H1 (cell line): ENCODE measurements around the gene CASK. TPM values are rescaled to one million over a fixed set of nuclear protein-coding genes. Genes with fewer than 3 reads are reported as not detected.

Experiments
- CTCF ChIA-PET: fragments of 300-600 bp; sonication (Branson Sonifier 250); formaldehyde crosslinking; loops from one replicate; lab custom pipeline; 2021; ENCODE audit not compliant: partially characterized antibody; lab: Charles Lee
- POLR2A ChIA-PET: fragments of 300-600 bp; sonication (Branson Sonifier 250); formaldehyde crosslinking; loops from one replicate; lab custom pipeline; 2021; ENCODE audit warnings: inconsistent platforms; ENCODE audit not compliant: partially characterized antibody; lab: Charles Lee
- DNase-seq, 2 experiments: peaks; one replicate each; pipeline versions ENCODE4 v3.0.0 to v3.0.0-alpha.2; 2010 to 2022; ENCODE audit warnings: low spot score in 2 of 2, low read depth in 1 of 2, mixed read lengths in 1 of 2
- FAIRE-seq: peaks from 2 replicates; lab custom pipeline; 2011; peaks lifted over from hg19 to GRCh38; lab: Jason Lieb, UNC
- H2AFZ ChIP-seq: 2 replicates; pipeline ENCODE4 v1.8.1; 2012; ENCODE audit warnings: low read length, inconsistent platforms
- H2AK5ac ChIP-seq: 2 replicates; pipeline ENCODE4 v1.6.1; 2013; ENCODE audit warnings: low read depth, low read length
- H2BK120ac ChIP-seq: replicated peaks from 2 replicates; pipeline ENCODE3; 2013; ENCODE audit warnings: low read depth, low read length, inconsistent platforms
- H2BK12ac ChIP-seq: 2 replicates; pipeline ENCODE4 v1.6.1; 2013; ENCODE audit warnings: low read depth, low read length
- H2BK15ac ChIP-seq: 2 replicates; pipeline ENCODE4 v1.6.1; 2013; ENCODE audit warnings: low read length
- H2BK20ac ChIP-seq: 2 replicates; pipeline ENCODE4 v1.6.1; 2013; ENCODE audit warnings: low read length
- H2BK5ac ChIP-seq: 2 replicates; pipeline ENCODE4 v1.6.1; 2013; ENCODE audit warnings: low read depth, low read length
- H3K14ac ChIP-seq: 2 replicates; pipeline ENCODE4 v1.6.1; 2013; ENCODE audit warnings: inconsistent platforms; ENCODE audit not compliant: insufficient read length
- H3K18ac ChIP-seq: 2 replicates; pipeline ENCODE4 v1.6.1; 2013; ENCODE audit warnings: low read length; ENCODE audit errors: extremely low read depth
- H3K23ac ChIP-seq: 2 replicates; pipeline ENCODE4 v1.6.1; 2013; ENCODE audit warnings: inconsistent platforms; ENCODE audit not compliant: insufficient read length
- H3K23me2 ChIP-seq: 2 replicates; pipeline ENCODE4 v1.6.1; 2013; ENCODE audit warnings: low read depth, low read length
- H3K27ac ChIP-seq: 2 replicates; pipeline ENCODE4 v1.6.1; 2011; ENCODE audit warnings: low read depth, low read length, inconsistent platforms
- H3K27me3 ChIP-seq, 4 experiments: replicated peaks in 1 of 4; 1 replicate in 1 of 4; 2 replicates in 3 of 4; pipeline versions ENCODE4 v1.6.1 to v1.8.1; 2011 to 2013; ENCODE audit warnings: low read length in 3 of 4, mild to moderate bottlenecking in 3 of 4, inconsistent platforms in 2 of 4, mixed read lengths in 2 of 4, moderate library complexity in 1 of 4; ENCODE audit not compliant: control insufficient read depth in 3 of 4, insufficient read depth in 3 of 4; ENCODE audit errors: extremely low read depth in 1 of 4
- H3K36me3 ChIP-seq, 4 experiments: 2 replicates each; pipeline versions ENCODE4 v1.6.1 to v1.8.1; 2011 to 2013; ENCODE audit warnings: mild to moderate bottlenecking in 4 of 4, low read length in 3 of 4, moderate library complexity in 2 of 4, control low read depth in 1 of 4, inconsistent platforms in 1 of 4; ENCODE audit not compliant: insufficient read depth in 4 of 4, control insufficient read depth in 2 of 4
- H3K4ac ChIP-seq: replicated peaks from 2 replicates; pipeline ENCODE3; 2013; ENCODE audit warnings: low read length, low read depth, mixed read lengths, inconsistent platforms; ENCODE audit not compliant: insufficient read length
- H3K4me1 ChIP-seq, 4 experiments: replicated peaks in 1 of 4; 1 replicate in 1 of 4; 2 replicates in 3 of 4; pipeline versions ENCODE4 v1.6.1 to v1.8.1; 2011 to 2013; ENCODE audit warnings: low read length in 3 of 4, inconsistent platforms in 2 of 4, mixed read lengths in 1 of 4; ENCODE audit not compliant: insufficient read depth in 4 of 4, control insufficient read depth in 3 of 4
- H3K4me2 ChIP-seq, 2 experiments: 2 replicates each; pipeline versions ENCODE4 v1.6.1 to v1.8.1; 2011 to 2013; ENCODE audit warnings: low read depth in 2 of 2, low read length in 2 of 2, control low read depth in 1 of 2, inconsistent platforms in 1 of 2, mild to moderate bottlenecking in 1 of 2; ENCODE audit not compliant: insufficient read depth in 1 of 2
- H3K4me3 ChIP-seq, 4 experiments: fragments of 200-600, 300-600 bp in 1 of 4; sonication (generic), shearing (Covaris generic), sonication (Bioruptor Twin) in 1 of 4; 2 replicates each; pipeline versions ENCODE4 v1.5.1 to v1.8.1; 2011 to 2016; ENCODE audit warnings: low read length in 4 of 4, low read depth in 3 of 4, control low read depth in 2 of 4, inconsistent platforms in 2 of 4, mild to moderate bottlenecking in 2 of 4, mixed read lengths in 1 of 4, moderate library complexity in 1 of 4; ENCODE audit not compliant: insufficient read depth in 2 of 4; ENCODE audit errors: extremely low read depth in 1 of 4
- H3K56ac ChIP-seq: replicated peaks from 2 replicates; pipeline ENCODE3; 2013; ENCODE audit warnings: low read depth, mild to moderate bottlenecking, mixed read lengths, low read length, inconsistent platforms; ENCODE audit not compliant: insufficient read length
- H3K79me1 ChIP-seq: 2 replicates; pipeline ENCODE4 v1.6.1; 2013; ENCODE audit warnings: low read depth, low read length, control low read depth
- H3K79me2 ChIP-seq, 2 experiments: 2 replicates each; pipeline versions ENCODE4 v1.6.1 to v1.8.1; 2012 to 2013; ENCODE audit warnings: low read length in 2 of 2, mild to moderate bottlenecking in 2 of 2, inconsistent platforms in 1 of 2; ENCODE audit not compliant: insufficient read depth in 2 of 2, control insufficient read depth in 1 of 2
- H3K9ac ChIP-seq, 4 experiments: replicated peaks in 1 of 4; 1 replicate in 1 of 4; 2 replicates in 3 of 4; pipeline versions ENCODE4 v1.6.1 to v1.8.1; 2011 to 2013; ENCODE audit warnings: low read depth in 3 of 4, low read length in 3 of 4, control low read depth in 2 of 4, mild to moderate bottlenecking in 2 of 4, moderate library complexity in 2 of 4, inconsistent platforms in 1 of 4; ENCODE audit errors: extremely low read depth in 1 of 4
- H3K9me3 ChIP-seq, 2 experiments: 2 replicates each; pipeline versions ENCODE4 v1.6.1 to v1.8.1; 2012 to 2013; ENCODE audit warnings: mild to moderate bottlenecking in 2 of 2, moderate library complexity in 2 of 2, control low read depth in 1 of 2, inconsistent platforms in 1 of 2, low read depth in 1 of 2, low read length in 1 of 2, mixed read lengths in 1 of 2; ENCODE audit not compliant: insufficient read depth in 2 of 2
- H4K20me1 ChIP-seq, 2 experiments: replicated peaks in 1 of 2; 2 replicates each; pipeline versions ENCODE3 to v1.8.1; 2011 to 2013; ENCODE audit warnings: inconsistent platforms in 2 of 2, low read length in 2 of 2, mild to moderate bottlenecking in 1 of 2; ENCODE audit not compliant: insufficient read depth in 2 of 2, control insufficient read depth in 1 of 2
- H4K5ac ChIP-seq: 2 replicates; pipeline ENCODE4 v1.6.1; 2013; ENCODE audit warnings: low read length, low read depth, mixed read lengths, inconsistent platforms; ENCODE audit not compliant: insufficient read length
- H4K8ac ChIP-seq: 2 replicates; pipeline ENCODE4 v1.8.0; 2013; ENCODE audit warnings: mild to moderate bottlenecking, moderate library complexity, low read length, inconsistent platforms; ENCODE audit not compliant: insufficient read depth; ENCODE audit errors: extremely low read depth
- H4K91ac ChIP-seq: replicated peaks from 2 replicates; pipeline ENCODE3; 2013; ENCODE audit warnings: low read length, mixed read lengths, inconsistent platforms; ENCODE audit not compliant: insufficient read length
- CTBP2 ChIP-seq: IDR thresholded peaks from 2 replicates; pipeline ENCODE4 v1.7.0; 2011; ENCODE audit warnings: borderline replicate concordance, mild to moderate bottlenecking, moderate library complexity, mixed read lengths, low read length; ENCODE audit not compliant: insufficient read depth, insufficient read length
- HDAC6 ChIP-seq: IDR thresholded peaks from one replicate; pipeline ENCODE4 v1.7.1; 2012; ENCODE audit warnings: low read depth, mild to moderate bottlenecking, inconsistent platforms, low read length, moderate library complexity
- MAFK ChIP-seq: IDR thresholded peaks from 2 replicates; pipeline ENCODE4 v1.6.1; 2012; ENCODE audit warnings: low read depth, mild to moderate bottlenecking, improper control_type of control experiment, low read length
- POLR2A ChIP-seq, 2 experiments: IDR thresholded peaks; 1 replicate in 1 of 2; 2 replicates in 1 of 2; pipeline ENCODE4 v1.6.1; 2011; ENCODE audit warnings: low read depth in 2 of 2, low read length in 2 of 2, mild to moderate bottlenecking in 2 of 2; ENCODE audit errors: control extremely low read depth in 1 of 2
- POLR2AphosphoS5 ChIP-seq: IDR thresholded peaks from 2 replicates; pipeline ENCODE4 v1.6.1; 2011; ENCODE audit warnings: low read depth, low read length
- RNF2 ChIP-seq: fragments of 200-900, 300-1000 bp; sonication (generic); IDR thresholded peaks from 2 replicates; pipeline ENCODE4 v1.7.1; 2016; ENCODE audit warnings: borderline replicate concordance, low read depth, mild to moderate bottlenecking, antibody characterized with exemption, low read length; ENCODE audit not compliant: poor library complexity, severe bottlenecking; ENCODE audit errors: missing control alignments
- SP1 ChIP-seq: IDR thresholded peaks from 2 replicates; pipeline ENCODE4 v1.6.1; 2011; ENCODE audit warnings: low read depth, low read length
- SUZ12 ChIP-seq: fragments of 200-600 bp; sonication (generic); IDR thresholded peaks from 2 replicates; pipeline ENCODE4 v1.6.1; 2012; ENCODE audit warnings: mild to moderate bottlenecking, inconsistent platforms, low read length, moderate library complexity, mixed read lengths
- TAF7 ChIP-seq: optimal IDR thresholded peaks from 2 replicates; pipeline ENCODE3; 2011; ENCODE audit warnings: low read depth, mild to moderate bottlenecking, inconsistent platforms, low read length, moderate library complexity, borderline replicate concordance
- WGBS, 2 experiments: shearing (Covaris generic) in 1 of 2; methylation state at CpG; one replicate each; pipeline versions ENCODE4 v1.1.6 to v1.1.7; 2013 to 2015; ENCODE audit warnings: low lambda C conversion rate in 2 of 2, mixed read lengths in 2 of 2, inconsistent platforms in 1 of 2, low coverage in 1 of 2, missing lambda C conversion rate in 1 of 2; ENCODE audit not compliant: insufficient replicate concordance in 2 of 2, insufficient coverage in 1 of 2, insufficient read length in 1 of 2; ENCODE audit errors: extremely low coverage in 1 of 2, missing lambda C conversion rate in 1 of 2; 5-methylcytosine and 5-hydroxymethylcytosine counted together
- polyA plus RNA-seq, 7 experiments: library from polyadenylated mRNA; depleted of rRNA in 3 of 7; stranded (reverse) in 5 of 7; unstranded in 2 of 7; fragments of >200 nt in 5 of 7; fragments of 200-250 nt in 2 of 7; gene quantifications; 1 replicate in 5 of 7; 2 replicates in 1 of 7; 4 replicates in 1 of 7; pipeline versions ENCODE4 v1.2.1 to v1.2.3, GENCODE V29; 2011 to 2013; ENCODE audit warnings: missing spikeins in 2 of 7, mixed read lengths in 2 of 7
- total RNA-seq: library from RNA; stranded (reverse); fragmentation: NEBNext Ultra II Directional; extraction: Animal tissue kit (Norgen Biotek cat#: 25700); gene quantifications from 2 replicates; pipeline ENCODE4 v1.2.1, GENCODE V29; 2021
- TF ChIP-seq, protein P1 (sequence below), 3 experiments: IDR thresholded peaks; 1 replicate in 2 of 3; 2 replicates in 1 of 3; pipeline versions ENCODE4 v1.5.1 to v1.6.1; 2011; ENCODE audit warnings: low read length in 3 of 3, mild to moderate bottlenecking in 3 of 3, inconsistent platforms in 2 of 3, low read depth in 1 of 3, moderate library complexity in 1 of 3; ENCODE audit not compliant: insufficient read depth in 1 of 3; ENCODE audit errors: control extremely low read depth in 1 of 3

CASK gene
- total and polyA plus RNA-seq, 2 of the 8 experiments (the other 6 are each of a cell fraction or from before 2014, with no cell fraction given), result 21.6 to 55.1 TPM

GRCh38 chrX:41906515-41907187 lies 16.7 kb downstream of the CASK start:
- H3K4me1 ChIP-seq, result no peaks in the 10 kb centered on the region
- ChIA-PET CTCF (no interaction called here), POLR2A (no interaction called here)
- FAIRE-seq, result no peak
- H2BK120ac ChIP-seq, result no peak overlapping the region
- 0 out of 2 replicates have a peak, but pooled peaks cover 2% of the 10 kb centered on the region for H3K79me1 ChIP-seq
- 93% methylated on average over 3 of the region's 3 CpGs; no CpG with 5 or more reads in 1 of the 2 experiments for WGBS, 2 experiments
- H3K56ac ChIP-seq, result no peak overlapping the region
- H4K20me1 ChIP-seq, result no peaks in the 10 kb centered on the region
- H3K9me3 ChIP-seq, result peaks cover 0 to 8% of the 10 kb centered on the region in 2 experiments; a peak in 2 of 4 replicates
- H2AFZ ChIP-seq, result no peak overlapping the region
- H4K8ac ChIP-seq, result no peak overlapping the region
- no peak overlapping the region for H2BK5ac ChIP-seq
- no peaks in the 10 kb centered on the region for H3K23me2 ChIP-seq
- H2BK12ac ChIP-seq, result no peak overlapping the region
- no peak overlapping the region for H3K4me3 ChIP-seq
- no peaks in the 10 kb centered on the region for H3K27me3 ChIP-seq
- H3K23ac ChIP-seq, result no peak overlapping the region
- DNase-seq, result no peak
- H2BK15ac ChIP-seq, result no peak overlapping the region
- H3K36me3 ChIP-seq, result no peaks in the 10 kb centered on the region
- no peak overlapping the region for H3K4ac ChIP-seq
- no peak overlapping the region for H2AK5ac ChIP-seq
- no peak overlapping the region for H3K9ac ChIP-seq
- H3K14ac ChIP-seq, result no peak overlapping the region
- H2BK20ac ChIP-seq, result no peak overlapping the region
- TF ChIP-seq CTBP2, result no peak
- no peak for TF ChIP-seq POLR2A (IDR thresholded peaks at IDR 0.05; ENCODE audit: control extremely low read depth in 1 of 2, low read depth in 2 of 2, low read length in 2 of 2)
- no peak for TF ChIP-seq HDAC6
- TF ChIP-seq TAF7, result no peak
- TF ChIP-seq SUZ12, result no peak
- TF ChIP-seq, protein P1, sequence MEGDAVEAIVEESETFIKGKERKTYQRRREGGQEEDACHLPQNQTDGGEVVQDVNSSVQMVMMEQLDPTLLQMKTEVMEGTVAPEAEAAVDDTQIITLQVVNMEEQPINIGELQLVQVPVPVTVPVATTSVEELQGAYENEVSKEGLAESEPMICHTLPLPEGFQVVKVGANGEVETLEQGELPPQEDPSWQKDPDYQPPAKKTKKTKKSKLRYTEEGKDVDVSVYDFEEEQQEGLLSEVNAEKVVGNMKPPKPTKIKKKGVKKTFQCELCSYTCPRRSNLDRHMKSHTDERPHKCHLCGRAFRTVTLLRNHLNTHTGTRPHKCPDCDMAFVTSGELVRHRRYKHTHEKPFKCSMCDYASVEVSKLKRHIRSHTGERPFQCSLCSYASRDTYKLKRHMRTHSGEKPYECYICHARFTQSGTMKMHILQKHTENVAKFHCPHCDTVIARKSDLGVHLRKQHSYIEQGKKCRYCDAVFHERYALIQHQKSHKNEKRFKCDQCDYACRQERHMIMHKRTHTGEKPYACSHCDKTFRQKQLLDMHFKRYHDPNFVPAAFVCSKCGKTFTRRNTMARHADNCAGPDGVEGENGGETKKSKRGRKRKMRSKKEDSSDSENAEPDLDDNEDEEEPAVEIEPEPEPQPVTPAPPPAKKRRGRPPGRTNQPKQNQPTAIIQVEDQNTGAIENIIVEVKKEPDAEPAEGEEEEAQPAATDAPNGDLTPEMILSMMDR (IDR thresholded peaks at IDR 0.05; ENCODE audit: control extremely low read depth in 1 of 3, insufficient read depth in 1 of 3, low read depth in 1 of 3, low read length in 3 of 3), result no peak
- no peak for TF ChIP-seq RNF2
- TF ChIP-seq SP1, result no peak
- no peak for TF ChIP-seq POLR2AphosphoS5
- no peak for TF ChIP-seq MAFK
- no peak overlapping the region for H3K18ac ChIP-seq
- peaks cover 0 to 88% of the 10 kb centered on the region in 2 experiments; a peak in 2 of 4 replicates for H3K79me2 ChIP-seq
- H3K27ac ChIP-seq, result no peak overlapping the region
- H4K91ac ChIP-seq, result no peak overlapping the region
- no peak overlapping the region for H4K5ac ChIP-seq
- no peak overlapping the region for H3K4me2 ChIP-seq
